ENCODE measurements around the gene ACSS2.

GRCh38 chr20:34925981-34926380 lies 49.6 kb downstream of the ACSS2 start:
- TF ChIP-seq CTCF (conservative IDR thresholded peaks at IDR 0.05) (no peak), ZFX (IDR thresholded peaks at IDR 0.05) (no peak)

Data from C4-2B (cell line).